Measurements from ENCODE around the gene ZNF804B.

DNA sequence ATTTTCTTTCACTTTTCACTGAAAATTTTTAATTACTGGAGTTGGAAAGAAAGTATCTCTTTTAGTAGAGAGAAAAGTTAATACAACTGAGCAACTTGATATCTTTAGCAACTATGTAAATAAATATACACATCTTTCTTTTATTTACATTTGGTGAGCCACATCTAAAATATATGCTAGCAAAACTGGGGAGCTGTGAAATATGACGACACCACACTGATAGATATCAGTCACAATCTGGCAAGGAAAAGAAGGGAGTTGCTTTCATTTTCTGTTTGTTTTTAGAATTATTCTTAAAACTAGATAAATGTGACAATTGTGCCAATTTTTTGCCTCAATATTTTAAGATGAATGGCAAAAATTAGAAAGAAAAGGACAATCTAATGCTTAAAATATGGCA is 2.7 kb upstream of the ZNF804B start:
- TF ChIP-seq, protein P1, sequence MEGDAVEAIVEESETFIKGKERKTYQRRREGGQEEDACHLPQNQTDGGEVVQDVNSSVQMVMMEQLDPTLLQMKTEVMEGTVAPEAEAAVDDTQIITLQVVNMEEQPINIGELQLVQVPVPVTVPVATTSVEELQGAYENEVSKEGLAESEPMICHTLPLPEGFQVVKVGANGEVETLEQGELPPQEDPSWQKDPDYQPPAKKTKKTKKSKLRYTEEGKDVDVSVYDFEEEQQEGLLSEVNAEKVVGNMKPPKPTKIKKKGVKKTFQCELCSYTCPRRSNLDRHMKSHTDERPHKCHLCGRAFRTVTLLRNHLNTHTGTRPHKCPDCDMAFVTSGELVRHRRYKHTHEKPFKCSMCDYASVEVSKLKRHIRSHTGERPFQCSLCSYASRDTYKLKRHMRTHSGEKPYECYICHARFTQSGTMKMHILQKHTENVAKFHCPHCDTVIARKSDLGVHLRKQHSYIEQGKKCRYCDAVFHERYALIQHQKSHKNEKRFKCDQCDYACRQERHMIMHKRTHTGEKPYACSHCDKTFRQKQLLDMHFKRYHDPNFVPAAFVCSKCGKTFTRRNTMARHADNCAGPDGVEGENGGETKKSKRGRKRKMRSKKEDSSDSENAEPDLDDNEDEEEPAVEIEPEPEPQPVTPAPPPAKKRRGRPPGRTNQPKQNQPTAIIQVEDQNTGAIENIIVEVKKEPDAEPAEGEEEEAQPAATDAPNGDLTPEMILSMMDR (conservative IDR thresholded peaks at IDR 0.05; ENCODE audit: low read length) = no peak
- TF ChIP-seq EZH2phosphoT487 (IDR thresholded peaks at IDR 0.05; ENCODE audit: borderline replicate concordance) = no peak

All from Loucy (cell line).